Measurements from ENCODE around the gene NABP1. TPM values are rescaled to one million over a fixed set of nuclear protein-coding genes. Genes with fewer than 3 reads are reported as not detected.
A peak's percentile ranks its signal among the peaks of the same experiment; 100 is the strongest.

Gene NABP1
- total and polyA plus RNA-seq, 10 of the 15 experiments (the other 5 are each of a cell fraction or from before 2014, with no cell fraction given), result 22.9 to 65.7 (median 39.9) TPM

GRCh38 chr2:191724015-191724414, 46.1 kb downstream of the NABP1 start (continued):
- TF ChIP-seq REST (IDR thresholded peaks at IDR 0.05; ENCODE audit: low read depth, low read length) (peak; percentile 56; the same call in 1 of the 2 replicates), BMI1 (IDR thresholded peaks at IDR 0.05; ENCODE audit: borderline replicate concordance) (peak; percentile 79), FOXM1 (IDR thresholded peaks at IDR 0.05; ENCODE audit: low read depth, low read length) (no peak), ZBTB40 (IDR thresholded peaks at IDR 0.05; ENCODE audit: borderline replicate concordance) (peak; percentile 64; the same call in 1 of the 2 replicates)
